A549 (cell line): ENCODE data around the gene RASA3. TPM values are rescaled to one million over a fixed set of nuclear protein-coding genes. Genes with fewer than 3 reads are reported as not detected.

Experiments used
- ATAC-seq, 2 experiments: fragments of 200-7000 bp in 1 of 2; fragments of >200 bp in 1 of 2; cut with Nextera tagmentation in 1 of 2; cut with Tn5 transposase in 1 of 2; 3 replicates each; pipeline versions ENCODE4 v1.8.0 to v1.9.1; 2018 to 2020; ENCODE audit warnings: mild to moderate bottlenecking in 1 of 2, moderate library complexity in 1 of 2
- CTCF ChIA-PET: fragments of 300-600 bp; sonication (Branson Sonifier 250); formaldehyde crosslinking; extraction: SDS; loops from one replicate; lab custom pipeline; 2021; ENCODE audit warnings: antibody characterized with exemption, inconsistent platforms; lab: Yijun Ruan, JAX
- POLR2A ChIA-PET: fragments of 350-600 bp; formaldehyde crosslinking; extraction: SDS; loops from one replicate; lab custom pipeline; 2021; ENCODE audit warnings: antibody characterized with exemption, inconsistent platforms; lab: Yijun Ruan, JAX
- DNase-seq, 2 experiments: peaks; one replicate each; pipeline versions ENCODE4 v3.0.0 to v3.0.0-alpha.2; 2011 to 2016; ENCODE audit warnings: low read depth in 1 of 2, low spot score in 1 of 2
- FAIRE-seq: peaks from 2 replicates; lab custom pipeline; 2011; peaks lifted over from hg19 to GRCh38; lab: Jason Lieb, UNC
- H3K27ac ChIP-seq, 2 experiments: fragments of >200 bp; sonication (Bioruptor Twin); formaldehyde crosslinking; 3 replicates each; pipeline ENCODE4 v1.5.1; 2016 to 2017
- H3K4me1 ChIP-seq: fragments of >200 bp; sonication (Bioruptor Twin); formaldehyde crosslinking; 3 replicates; pipeline ENCODE4 v1.6.1; 2016
- H3K4me2 ChIP-seq: fragments of >200 bp; sonication (Bioruptor Twin); formaldehyde crosslinking; 3 replicates; pipeline ENCODE4 v1.6.1; 2016
- H3K4me3 ChIP-seq: fragments of >200 bp; sonication (Bioruptor Twin); formaldehyde crosslinking; 3 replicates; pipeline ENCODE4 v1.5.1; 2016
- H3K9me3 ChIP-seq: fragments of >200 bp; sonication (Bioruptor Twin); formaldehyde crosslinking; 3 replicates; pipeline ENCODE4 v1.6.1; 2016
- BHLHE40 ChIP-seq: IDR thresholded peaks from 2 replicates; pipeline ENCODE4 v1.6.1; 2012; ENCODE audit warnings: low read depth, low read length, inconsistent platforms
- CBX2 ChIP-seq: fragments of 200-600 bp; sonication (generic); IDR thresholded peaks from 2 replicates; pipeline ENCODE4 v1.6.1; 2016; ENCODE audit warnings: low read depth, mild to moderate bottlenecking, borderline replicate concordance
- CEBPB ChIP-seq, 2 experiments: fragments of >200 bp in 1 of 2; sonication (Bioruptor Twin) in 1 of 2; formaldehyde crosslinking in 1 of 2; IDR thresholded peaks; 2 replicates each; pipeline ENCODE4 v1.6.1; 2012 to 2016
- EHF ChIP-seq: fragments of 250-450 bp; sonication (Bioruptor Pico); IDR thresholded peaks from 2 replicates; pipeline ENCODE4 v1.5.0; 2020; ENCODE audit warnings: mild to moderate bottlenecking
- FOXS1 ChIP-seq: fragments of 250-450 bp; sonication (Bioruptor Pico); IDR thresholded peaks from 2 replicates; pipeline ENCODE4 v1.5.0; 2020; ENCODE audit warnings: mild to moderate bottlenecking, moderate library complexity
- HDAC2 ChIP-seq: fragments of 200-600 bp; sonication (generic); IDR thresholded peaks from 2 replicates; pipeline ENCODE4 v1.6.1; 2016
- MAFK ChIP-seq: fragments of 450-650 bp; IDR thresholded peaks from 2 replicates; pipeline ENCODE4 v1.6.1; 2014; ENCODE audit not compliant: partially characterized antibody
- MYC ChIP-seq: IDR thresholded peaks from 2 replicates; pipeline ENCODE4 v1.6.1; 2012; ENCODE audit warnings: mild to moderate bottlenecking, inconsistent platforms, low read length, improper control_type of control experiment, borderline replicate concordance
- NFE2L2 ChIP-seq: fragments of 150-350 bp; conservative IDR thresholded peaks from 2 replicates; pipeline ENCODE4 v1.6.1; 2014; ENCODE audit warnings: low read length
- POLR2A ChIP-seq: IDR thresholded peaks from 2 replicates; pipeline ENCODE4 v1.6.1; 2012; ENCODE audit warnings: mild to moderate bottlenecking, low read length
- RAD21 ChIP-seq, 2 experiments: fragments of >200 bp in 1 of 2; sonication (Bioruptor Twin) in 1 of 2; formaldehyde crosslinking in 1 of 2; IDR thresholded peaks in 1 of 2; conservative IDR thresholded peaks in 1 of 2; 2 replicates in 1 of 2; 3 replicates in 1 of 2; pipeline ENCODE4 v1.6.1; 2012 to 2018; ENCODE audit warnings: inconsistent platforms in 1 of 2
- RNF2 ChIP-seq: fragments of 200-600 bp; sonication (generic); IDR thresholded peaks from 2 replicates; pipeline ENCODE4 v1.6.1; 2016; ENCODE audit warnings: low read depth, mild to moderate bottlenecking, antibody characterized with exemption, moderate library complexity, borderline replicate concordance
- SMC3 ChIP-seq: fragments of >200 bp; sonication (Bioruptor Twin); formaldehyde crosslinking; IDR thresholded peaks from 3 replicates; pipeline ENCODE4 v1.6.1; 2018; ENCODE audit warnings: inconsistent platforms
- TP53 ChIP-seq: fragments of 250-450 bp; sonication (Bioruptor Pico); IDR thresholded peaks from 2 replicates; pipeline ENCODE4 v1.5.0; 2021; ENCODE audit warnings: mild to moderate bottlenecking, moderate library complexity
- WGBS: methylation state at CpG from one replicate; pipeline ENCODE4 v1.1.6; 2017; ENCODE audit errors: missing lambda C conversion rate; 5-methylcytosine and 5-hydroxymethylcytosine counted together
- polyA plus RNA-seq, 4 experiments: library from polyadenylated mRNA; depleted of rRNA in 3 of 4; stranded (reverse); fragments of >200 nt; fragmentation: RNase III in 1 of 4; extraction: RNeasy Plus Mini Kit Qiagen cat#74134 plus additional on column Dnase treatment in 1 of 4; gene quantifications; 2 replicates in 3 of 4; 3 replicates in 1 of 4; pipeline ENCODE4 v1.2.3, GENCODE V29; 2011 to 2017
- TF ChIP-seq, protein P1 (sequence below): fragments of 450-650 bp; IDR thresholded peaks from 2 replicates; pipeline ENCODE4 v1.6.1; 2014; ENCODE audit warnings: antibody characterized with exemption

Gene RASA3
- polyA plus RNA-seq, 2 of the 4 experiments (the other 2 are of a cell fraction) = 4.3 to 7.6 TPM

GRCh38 chr13:113976711-113977684 lies 155.4 kb downstream of the RASA3 start:
- no peak for TF ChIP-seq CBX2
- no peak for TF ChIP-seq HDAC2
- no peak for TF ChIP-seq CEBPB (IDR thresholded peaks at IDR 0.05)
- no peak for TF ChIP-seq RAD21 (conservative IDR thresholded peaks at IDR 0.05 in 1 of 2, IDR thresholded peaks at IDR 0.05 in 1 of 2)
- H3K4me1 ChIP-seq = peaks cover 24% of the 10 kb centered on the region
- DNase-seq = peak; percentile 11 to 29
- H3K9me3 ChIP-seq = no peaks in the 10 kb centered on the region
- 74% methylated on average over 7 of the region's 21 CpGs for WGBS
- H3K27ac ChIP-seq = peak overlapping the region; percentile 52 to 78; a peak in 4 of 6 replicates
- H3K4me2 ChIP-seq = peak overlapping the region; percentile 18; the same call in 1 of the 3 replicates
- ChIA-PET POLR2A (no interaction called here), CTCF (no interaction called here)
- no peak for FAIRE-seq
- peak; percentile 31 to 79; a peak in 3 of 6 replicates for ATAC-seq
- H3K4me3 ChIP-seq = no peak overlapping the region

- no peak for FAIRE-seq
- H3K4me3 ChIP-seq = no peak overlapping the region
- no peak for ATAC-seq
- ChIA-PET CTCF (no interaction called here), POLR2A (no interaction called here)
- TF ChIP-seq, protein P1, sequence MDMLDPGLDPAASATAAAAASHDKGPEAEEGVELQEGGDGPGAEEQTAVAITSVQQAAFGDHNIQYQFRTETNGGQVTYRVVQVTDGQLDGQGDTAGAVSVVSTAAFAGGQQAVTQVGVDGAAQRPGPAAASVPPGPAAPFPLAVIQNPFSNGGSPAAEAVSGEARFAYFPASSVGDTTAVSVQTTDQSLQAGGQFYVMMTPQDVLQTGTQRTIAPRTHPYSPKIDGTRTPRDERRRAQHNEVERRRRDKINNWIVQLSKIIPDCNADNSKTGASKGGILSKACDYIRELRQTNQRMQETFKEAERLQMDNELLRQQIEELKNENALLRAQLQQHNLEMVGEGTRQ = no peak
- TF ChIP-seq EHF (CRISPR knock-in tag) = no peak
- no peak for TF ChIP-seq FOXS1 (CRISPR knock-in tag)
- no peak for TF ChIP-seq MYC
- TF ChIP-seq, all 56 proteins: peak for 0
- H3K4me1 ChIP-seq = peaks cover 10% of the 10 kb centered on the region
- no peaks in the 10 kb centered on the region for H3K9me3 ChIP-seq
- no peak for DNase-seq
- H3K4me2 ChIP-seq = no peak overlapping the region
- 85% methylated on average over 4 of the region's 15 CpGs for WGBS
- H3K27ac ChIP-seq = no peak overlapping the region
These were observed 157.0 kb downstream of the RASA3 start for GRCh38 chr13:113975416-113975815.

DNA sequence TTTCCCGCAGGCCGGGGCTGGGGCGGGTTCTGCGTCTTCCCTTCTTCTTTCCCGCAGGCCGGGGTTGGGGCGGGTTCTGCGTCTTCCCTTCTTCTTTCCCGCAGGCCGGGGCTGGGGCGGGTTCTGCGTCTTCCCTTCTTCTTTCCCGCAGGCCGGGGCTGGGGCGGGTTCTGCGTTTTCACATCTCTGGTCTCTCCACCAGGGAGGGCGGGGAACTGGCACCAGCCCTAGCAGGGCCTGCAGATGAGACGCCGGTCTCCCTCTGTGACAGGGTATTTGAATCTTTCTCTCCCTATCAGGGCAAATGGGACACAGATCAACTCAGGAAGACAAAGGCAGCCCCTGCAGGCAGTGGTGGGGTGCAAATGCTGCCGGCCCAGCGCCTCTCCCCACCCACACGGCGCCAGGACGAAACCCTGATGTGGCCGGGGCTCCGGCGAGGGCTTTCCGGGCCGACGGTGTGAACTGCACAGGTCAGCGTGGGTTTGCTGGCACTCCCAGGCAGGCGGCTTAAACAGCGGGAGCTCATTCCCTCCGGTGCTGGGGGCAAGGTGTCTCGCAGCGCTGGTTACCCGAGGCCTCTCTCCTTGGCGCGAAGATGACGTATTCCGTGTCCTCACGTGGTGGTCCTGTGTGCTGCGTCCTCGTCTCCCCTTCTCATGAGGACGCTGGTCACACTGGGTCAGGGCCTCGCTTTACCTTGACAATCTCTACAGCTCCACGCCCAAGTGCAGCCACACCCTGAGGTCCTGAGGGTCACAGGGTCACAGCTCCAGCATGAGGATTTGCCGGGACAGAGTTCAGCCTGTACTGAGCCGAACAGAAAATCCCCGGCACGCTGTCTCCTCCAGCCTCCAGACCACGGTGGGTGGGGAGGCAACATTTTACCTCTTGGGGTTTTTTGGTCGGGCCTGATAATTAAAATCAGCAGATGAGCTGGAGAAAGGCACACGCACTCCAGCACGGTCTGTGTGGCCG lies 157.8 kb downstream of the RASA3 start:
- 94% methylated on average over 19 of the region's 56 CpGs for WGBS
- Histone ChIP-seq H3K4me1 (peaks cover 10% of the 10 kb centered on the region), H3K27ac (no peak overlapping the region), H3K4me2 (no peak overlapping the region), H3K9me3 (no peaks in the 10 kb centered on the region), H3K4me3 (no peak overlapping the region)
- DNase-seq = no peak
- CTCF ChIA-PET = no interaction called here
- TF ChIP-seq SMC3 (no peak), MAFK (no peak), TP53 (no peak), EHF (CRISPR knock-in tag) (no peak), BHLHE40 (no peak), NFE2L2 (no peak)
- no peak for FAIRE-seq
- POLR2A ChIA-PET = no interaction called here
- ATAC-seq = no peak

DNA sequence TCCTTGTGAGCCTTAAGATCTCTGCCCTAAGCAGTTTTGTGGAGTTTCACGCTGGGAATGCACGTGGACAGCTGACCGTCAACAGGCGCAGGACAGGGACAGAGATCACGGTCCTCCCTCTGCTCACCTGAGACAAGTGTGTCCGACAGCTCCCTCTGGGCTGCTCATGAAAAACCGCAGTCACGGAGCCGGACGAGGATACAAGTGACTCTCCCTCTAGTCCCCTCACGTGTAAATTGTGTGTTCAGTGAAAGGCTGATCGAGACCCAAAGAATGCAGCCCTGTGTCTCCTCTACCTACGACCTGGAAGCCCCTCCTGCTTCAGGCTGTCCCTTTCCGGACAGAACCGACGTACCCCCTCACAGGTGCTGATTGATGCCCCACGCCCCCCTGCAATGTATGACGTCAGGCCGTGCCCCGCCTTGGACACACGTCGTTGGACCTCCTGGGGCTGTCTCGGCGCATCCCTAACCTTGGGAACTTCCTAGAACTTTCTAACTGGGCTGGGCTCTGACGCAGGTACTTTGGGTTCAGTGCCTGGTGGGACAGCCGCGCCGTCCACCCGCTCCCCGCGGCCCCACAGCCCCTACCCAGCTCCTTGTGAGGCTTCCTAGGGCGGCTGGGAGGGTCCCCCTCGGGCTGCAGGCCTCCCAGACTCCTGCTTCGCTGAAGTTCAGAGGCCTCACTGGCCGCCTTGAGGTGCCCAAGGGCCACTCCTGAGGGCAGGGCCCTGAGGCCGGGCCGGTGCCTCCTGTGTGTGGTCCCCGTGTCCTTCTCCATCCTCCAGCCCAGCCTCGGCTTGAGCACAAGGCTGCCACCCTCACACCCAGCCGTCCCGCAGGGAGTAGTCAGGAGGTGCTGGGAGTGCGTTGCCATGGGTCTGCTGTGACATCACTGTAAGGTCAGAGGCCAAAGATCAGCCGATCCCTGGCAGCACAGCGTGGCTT lies 158.9 kb downstream of the RASA3 start, which contains the start of gene C13orf46:
C13orf46 (minus strand) TSS at position 859 of the 947 bp plus-strand sequence; CDS start at position 780, 79 bp downstream.
- Histone ChIP-seq H3K4me1 (peaks cover 10% of the 10 kb centered on the region), H3K27ac (no peak within 1 kb of the TSS), H3K4me2 (no peak within 1 kb of the TSS), H3K9me3 (no peaks in the 10 kb centered on the region), H3K4me3 (no peak within 1 kb of the TSS)
- ChIA-PET CTCF (interaction anchor here (1.1 kb wide), 1 partner anchor 8 kb away, joined by 3 read pairs; no protein-coding TSS in a partner anchor), POLR2A (no interaction called here)
- FAIRE-seq (no peak), DNase-seq (no peak), ATAC-seq (no peak)
- no peak for TF ChIP-seq POLR2A
- no peak for TF ChIP-seq CBX2
- no peak for TF ChIP-seq RNF2
- TF ChIP-seq MAFK = no peak
- WGBS = 87% methylated on average over 35 of the region's 44 CpGs
